ENCODE data around the gene NINJ1. TPM values are rescaled to one million over a fixed set of nuclear protein-coding genes. Genes with fewer than 3 reads are reported as not detected.

NINJ1 gene
- total and polyA plus RNA-seq, 2 of the 13 experiments (the other 11 are each of a cell fraction or from before 2014, with no cell fraction given) = 81.2 to 92.1 TPM

DNA sequence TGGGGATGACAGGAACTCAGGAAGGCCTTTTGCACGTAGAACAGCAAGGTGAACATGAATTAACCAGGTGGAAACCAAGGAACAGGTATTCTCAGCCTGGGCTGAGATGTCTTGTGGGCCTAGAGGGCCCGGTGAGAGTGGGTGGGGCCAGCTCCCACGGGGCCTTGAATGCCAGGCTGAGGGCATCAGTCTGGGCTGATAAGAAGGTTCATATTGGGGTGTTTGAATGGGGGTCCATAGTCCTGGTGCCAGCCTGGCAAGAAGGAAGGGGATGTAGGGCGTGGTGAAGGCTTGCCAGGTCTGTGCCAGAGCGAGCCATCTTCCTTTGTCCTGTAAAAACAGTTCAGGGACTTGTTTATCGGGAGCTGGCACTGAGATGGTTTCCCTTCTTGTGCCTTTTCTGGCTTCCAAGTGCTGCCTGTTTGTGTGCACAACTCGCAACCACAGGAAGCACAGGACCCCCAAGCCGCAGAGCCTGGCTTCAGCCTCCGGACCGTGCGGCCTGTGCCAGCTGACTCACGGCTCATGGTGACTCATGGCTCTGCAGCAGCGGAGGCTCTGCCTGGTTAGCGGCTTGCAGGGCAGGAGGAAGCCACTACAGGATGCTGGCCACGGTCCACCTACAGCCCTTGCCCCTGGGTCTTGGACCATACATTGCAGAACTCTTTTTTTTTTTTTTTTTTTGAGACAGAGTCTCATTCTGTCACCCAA, 35.7 kb downstream of the NINJ1 start (continued):
- TF ChIP-seq, protein P1, sequence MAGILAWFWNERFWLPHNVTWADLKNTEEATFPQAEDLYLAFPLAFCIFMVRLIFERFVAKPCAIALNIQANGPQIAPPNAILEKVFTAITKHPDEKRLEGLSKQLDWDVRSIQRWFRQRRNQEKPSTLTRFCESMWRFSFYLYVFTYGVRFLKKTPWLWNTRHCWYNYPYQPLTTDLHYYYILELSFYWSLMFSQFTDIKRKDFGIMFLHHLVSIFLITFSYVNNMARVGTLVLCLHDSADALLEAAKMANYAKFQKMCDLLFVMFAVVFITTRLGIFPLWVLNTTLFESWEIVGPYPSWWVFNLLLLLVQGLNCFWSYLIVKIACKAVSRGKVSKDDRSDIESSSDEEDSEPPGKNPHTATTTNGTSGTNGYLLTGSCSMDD (CRISPR knock-in tag; IDR thresholded peaks at IDR 0.05) = no peak
- TF ChIP-seq ARNT2 (CRISPR knock-in tag; IDR thresholded peaks at IDR 0.05; ENCODE audit: low read depth) (no peak), ZNF484 (CRISPR knock-in tag; IDR thresholded peaks at IDR 0.05; ENCODE audit: borderline replicate concordance, low read depth) (no peak), SMYD3 (CRISPR knock-in tag; IDR thresholded peaks at IDR 0.05) (no peak), GZF1 (CRISPR knock-in tag; IDR thresholded peaks at IDR 0.05) (no peak), ELF4 (CRISPR knock-in tag; IDR thresholded peaks at IDR 0.05; ENCODE audit: borderline replicate concordance) (no peak), ZFP41 (CRISPR knock-in tag; IDR thresholded peaks at IDR 0.05; ENCODE audit: borderline replicate concordance) (no peak), SMARCE1 (IDR thresholded peaks at IDR 0.05; ENCODE audit: borderline replicate concordance) (no peak), ZBTB7B (CRISPR knock-in tag; IDR thresholded peaks at IDR 0.05) (no peak), PCBP1 (IDR thresholded peaks at IDR 0.05; ENCODE audit: borderline replicate concordance, low read depth, low read length) (no peak), AGO2 (optimal IDR thresholded peaks at IDR 0.05; ENCODE audit: low read depth, low read length) (no peak), MLLT10 (CRISPR knock-in tag; IDR thresholded peaks at IDR 0.05) (no peak), U2AF2 (IDR thresholded peaks at IDR 0.05; ENCODE audit: low read depth, low read length) (no peak), ZNF749 (CRISPR knock-in tag; IDR thresholded peaks at IDR 0.05; ENCODE audit: borderline replicate concordance) (no peak), SNAPC2 (CRISPR knock-in tag; IDR thresholded peaks at IDR 0.05) (no peak), HIVEP1 (CRISPR knock-in tag; IDR thresholded peaks at IDR 0.05) (no peak), ZNF143 (CRISPR knock-in tag; IDR thresholded peaks at IDR 0.05) (no peak), SP140L (CRISPR knock-in tag; IDR thresholded peaks at IDR 0.05; ENCODE audit: borderline replicate concordance) (no peak), GLI4 (CRISPR knock-in tag; IDR thresholded peaks at IDR 0.05; ENCODE audit: borderline replicate concordance) (no peak), MIXL1 (CRISPR knock-in tag; IDR thresholded peaks at IDR 0.05) (no peak), ZNF572 (CRISPR knock-in tag; IDR thresholded peaks at IDR 0.05) (no peak), ZNF382 (CRISPR knock-in tag; IDR thresholded peaks at IDR 0.05; ENCODE audit: borderline replicate concordance) (no peak), ZNF616 (CRISPR knock-in tag; IDR thresholded peaks at IDR 0.05; ENCODE audit: low read depth) (no peak), HCFC1 (IDR thresholded peaks at IDR 0.05; ENCODE audit: low read depth, low read length) (no peak), STAG1 (CRISPR knock-in tag; IDR thresholded peaks at IDR 0.05) (0 out of 2 replicates have a peak, but pooled peaks have one; percentile 5), DPF2 (CRISPR knock-in tag; IDR thresholded peaks at IDR 0.05; ENCODE audit: borderline replicate concordance, low read depth) (no peak), ZNF660 (CRISPR knock-in tag; IDR thresholded peaks at IDR 0.05; ENCODE audit: borderline replicate concordance, low read depth) (no peak)
- TF ChIP-seq, protein P2, sequence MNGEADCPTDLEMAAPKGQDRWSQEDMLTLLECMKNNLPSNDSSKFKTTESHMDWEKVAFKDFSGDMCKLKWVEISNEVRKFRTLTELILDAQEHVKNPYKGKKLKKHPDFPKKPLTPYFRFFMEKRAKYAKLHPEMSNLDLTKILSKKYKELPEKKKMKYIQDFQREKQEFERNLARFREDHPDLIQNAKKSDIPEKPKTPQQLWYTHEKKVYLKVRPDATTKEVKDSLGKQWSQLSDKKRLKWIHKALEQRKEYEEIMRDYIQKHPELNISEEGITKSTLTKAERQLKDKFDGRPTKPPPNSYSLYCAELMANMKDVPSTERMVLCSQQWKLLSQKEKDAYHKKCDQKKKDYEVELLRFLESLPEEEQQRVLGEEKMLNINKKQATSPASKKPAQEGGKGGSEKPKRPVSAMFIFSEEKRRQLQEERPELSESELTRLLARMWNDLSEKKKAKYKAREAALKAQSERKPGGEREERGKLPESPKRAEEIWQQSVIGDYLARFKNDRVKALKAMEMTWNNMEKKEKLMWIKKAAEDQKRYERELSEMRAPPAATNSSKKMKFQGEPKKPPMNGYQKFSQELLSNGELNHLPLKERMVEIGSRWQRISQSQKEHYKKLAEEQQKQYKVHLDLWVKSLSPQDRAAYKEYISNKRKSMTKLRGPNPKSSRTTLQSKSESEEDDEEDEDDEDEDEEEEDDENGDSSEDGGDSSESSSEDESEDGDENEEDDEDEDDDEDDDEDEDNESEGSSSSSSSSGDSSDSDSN (CRISPR knock-in tag; IDR thresholded peaks at IDR 0.05) = peak; percentile 70
- TF ChIP-seq, protein P3, sequence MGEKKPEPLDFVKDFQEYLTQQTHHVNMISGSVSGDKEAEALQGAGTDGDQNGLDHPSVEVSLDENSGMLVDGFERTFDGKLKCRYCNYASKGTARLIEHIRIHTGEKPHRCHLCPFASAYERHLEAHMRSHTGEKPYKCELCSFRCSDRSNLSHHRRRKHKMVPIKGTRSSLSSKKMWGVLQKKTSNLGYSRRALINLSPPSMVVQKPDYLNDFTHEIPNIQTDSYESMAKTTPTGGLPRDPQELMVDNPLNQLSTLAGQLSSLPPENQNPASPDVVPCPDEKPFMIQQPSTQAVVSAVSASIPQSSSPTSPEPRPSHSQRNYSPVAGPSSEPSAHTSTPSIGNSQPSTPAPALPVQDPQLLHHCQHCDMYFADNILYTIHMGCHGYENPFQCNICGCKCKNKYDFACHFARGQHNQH (CRISPR knock-in tag; IDR thresholded peaks at IDR 0.05) = peak; percentile 30; the same call in 1 of the 2 replicates
